SK-N-SH (cell line): Measurements from ENCODE around the gene GIT2. TPM values are rescaled to one million over a fixed set of nuclear protein-coding genes. Genes with fewer than 3 reads are reported as not detected.
"Not testable (repeated sequence)": the region's sequence is repeated elsewhere in the genome, so short reads cannot be mapped to it uniquely, and the experiment has no call there.

Source experiments
- CTCF ChIA-PET: fragments of 300-600, 350-600 bp; formaldehyde crosslinking; extraction: SDS; loops from one replicate; lab custom pipeline; 2021; lab: Yijun Ruan, JAX
- POLR2A ChIA-PET: fragments of 350-600 bp; sonication (Branson Sonifier 250); formaldehyde crosslinking; extraction: SDS; loops from one replicate; lab custom pipeline; 2020; ENCODE audit warnings: antibody characterized with exemption, inconsistent platforms; lab: Yijun Ruan, JAX
- DNase-seq: peaks from one replicate; pipeline ENCODE4 v3.0.0; 2012
- H2AFZ ChIP-seq: fragments of 200-600 bp; sonication (generic); 2 replicates; pipeline ENCODE4 v1.8.1; 2016; ENCODE audit warnings: antibody characterized with exemption, mild to moderate bottlenecking, low read depth
- H3F3A ChIP-seq: fragments of 200-600 bp; sonication (generic); replicated peaks from 2 replicates; pipeline ENCODE3; 2016; ENCODE audit warnings: antibody characterized with exemption, mild to moderate bottlenecking; ENCODE audit not compliant: insufficient read depth
- H3K27ac ChIP-seq, 2 experiments: fragments of 200-500 bp in 1 of 2; fragments of 200-600 bp in 1 of 2; sonication (Bioruptor generic) in 1 of 2; sonication (generic), shearing (Covaris generic) in 1 of 2; 2 replicates each; pipeline versions ENCODE4 v1.5.1 to v1.6.1; 2014 to 2016; ENCODE audit warnings: low read depth in 2 of 2, inconsistent platforms in 1 of 2, low read length in 1 of 2, mild to moderate bottlenecking in 1 of 2, mixed read lengths in 1 of 2
- H3K27me3 ChIP-seq: fragments of 200-600 bp; sonication (generic), shearing (Covaris generic); 2 replicates; pipeline ENCODE4 v1.6.1; 2016; ENCODE audit warnings: mixed run types; ENCODE audit not compliant: insufficient read depth
- H3K36me3 ChIP-seq, 2 experiments: fragments of 200-500 bp in 1 of 2; fragments of 200-600 bp in 1 of 2; sonication (Bioruptor generic) in 1 of 2; sonication (generic) in 1 of 2; replicated peaks in 1 of 2; 2 replicates each; pipeline versions ENCODE3 to v1.5.1; 2014 to 2016; ENCODE audit warnings: low read length in 1 of 2, mild to moderate bottlenecking in 1 of 2; ENCODE audit not compliant: insufficient read depth in 2 of 2, control insufficient read depth in 1 of 2
- H3K4me1 ChIP-seq, 2 experiments: fragments of 200-500 bp in 1 of 2; fragments of 200-600 bp in 1 of 2; sonication (Bioruptor generic) in 1 of 2; sonication (generic), shearing (Covaris generic) in 1 of 2; 2 replicates each; pipeline versions ENCODE4 v1.5.1 to v1.6.1; 2014 to 2016; ENCODE audit warnings: low read depth in 1 of 2, low read length in 1 of 2, mixed run types in 1 of 2; ENCODE audit not compliant: insufficient read depth in 2 of 2, control insufficient read depth in 1 of 2
- H3K4me2 ChIP-seq: fragments of 200-600 bp; sonication (generic), shearing (Covaris generic); 2 replicates; pipeline ENCODE4 v1.6.1; 2017; ENCODE audit warnings: mixed run types
- H3K4me3 ChIP-seq, 2 experiments: fragments of 200-500 bp in 1 of 2; fragments of 200-600 bp in 1 of 2; sonication (Bioruptor generic) in 1 of 2; sonication (generic), shearing (Covaris generic) in 1 of 2; 2 replicates each; pipeline versions ENCODE4 v1.5.1 to v1.8.1; 2014 to 2016; ENCODE audit warnings: low read depth in 2 of 2, inconsistent platforms in 1 of 2, low read length in 1 of 2, mild to moderate bottlenecking in 1 of 2, mixed read lengths in 1 of 2, moderate library complexity in 1 of 2
- H3K79me2 ChIP-seq: fragments of 200-600 bp; sonication (generic); 2 replicates; pipeline ENCODE4 v1.8.1; 2017; ENCODE audit warnings: mild to moderate bottlenecking; ENCODE audit not compliant: insufficient read depth
- H3K9ac ChIP-seq: fragments of 200-600 bp; sonication (generic); 2 replicates; pipeline ENCODE4 v1.6.1; 2017; ENCODE audit warnings: mixed run types
- H3K9me2 ChIP-seq: fragments of 200-600 bp; sonication (generic); 2 replicates; pipeline ENCODE4 v1.6.1; 2017; ENCODE audit warnings: mixed run types
- H3K9me3 ChIP-seq: fragments of 200-600 bp; sonication (generic); 2 replicates; pipeline ENCODE4 v1.6.1; 2017; ENCODE audit warnings: mixed run types, mild to moderate bottlenecking, moderate library complexity
- H4K20me1 ChIP-seq: fragments of 200-600 bp; sonication (generic); 2 replicates; pipeline ENCODE4 v1.6.1; 2017; ENCODE audit warnings: mild to moderate bottlenecking, mixed run types; ENCODE audit not compliant: insufficient read depth
- ELF1 ChIP-seq: IDR thresholded peaks from 2 replicates; pipeline ENCODE4 v1.4.0; 2012
- EZH2phosphoT487 ChIP-seq: fragments of 200-600 bp; sonication (generic); IDR thresholded peaks from 2 replicates; pipeline ENCODE4 v1.6.1; 2017; ENCODE audit warnings: low read depth, mixed run types, mild to moderate bottlenecking, antibody characterized with exemption, moderate library complexity, borderline replicate concordance
- FOXJ3 ChIP-seq: sonication (generic); formaldehyde crosslinking; IDR thresholded peaks from 2 replicates; pipeline ENCODE4 v1.5.1; 2020; ENCODE audit warnings: mild to moderate bottlenecking, missing genetic modification reagents
- RCOR1 ChIP-seq: fragments of 150-350 bp; IDR thresholded peaks from 2 replicates; pipeline ENCODE4 v1.6.1; 2017; ENCODE audit warnings: antibody characterized with exemption, low read length
- TAF1 ChIP-seq: IDR thresholded peaks from 2 replicates; pipeline ENCODE4 v1.6.1; 2012; ENCODE audit warnings: low read depth, mild to moderate bottlenecking, low read length, moderate library complexity, borderline replicate concordance
- YY1 ChIP-seq: IDR thresholded peaks from 2 replicates; pipeline ENCODE4 v1.4.0; 2012; ENCODE audit warnings: low read depth, mild to moderate bottlenecking
- WGBS: methylation state at CpG from one replicate; pipeline ENCODE4 v1.1.6; 2017; ENCODE audit warnings: low lambda C conversion rate; 5-methylcytosine and 5-hydroxymethylcytosine counted together
- polyA plus RNA-seq, 3 experiments: library from polyadenylated mRNA; depleted of rRNA; stranded (reverse); fragments of >200 nt; gene quantifications; 2 replicates each; pipeline ENCODE4 v1.2.3, GENCODE V29; 2012
- TF ChIP-seq, protein P1 (sequence below): IDR thresholded peaks from 2 replicates; pipeline ENCODE4 v1.4.0; 2012; ENCODE audit warnings: low read depth, borderline replicate concordance
- TF ChIP-seq, protein P2 (sequence below): fragments of 150-350 bp; IDR thresholded peaks from 2 replicates; pipeline ENCODE4 v1.6.1; 2017; ENCODE audit warnings: antibody characterized with exemption, low read length, low read depth, borderline replicate concordance

GIT2 gene
- polyA plus RNA-seq, 1 of the 3 experiments (the other 2 are of a cell fraction), result 21.2 TPM

DNA sequence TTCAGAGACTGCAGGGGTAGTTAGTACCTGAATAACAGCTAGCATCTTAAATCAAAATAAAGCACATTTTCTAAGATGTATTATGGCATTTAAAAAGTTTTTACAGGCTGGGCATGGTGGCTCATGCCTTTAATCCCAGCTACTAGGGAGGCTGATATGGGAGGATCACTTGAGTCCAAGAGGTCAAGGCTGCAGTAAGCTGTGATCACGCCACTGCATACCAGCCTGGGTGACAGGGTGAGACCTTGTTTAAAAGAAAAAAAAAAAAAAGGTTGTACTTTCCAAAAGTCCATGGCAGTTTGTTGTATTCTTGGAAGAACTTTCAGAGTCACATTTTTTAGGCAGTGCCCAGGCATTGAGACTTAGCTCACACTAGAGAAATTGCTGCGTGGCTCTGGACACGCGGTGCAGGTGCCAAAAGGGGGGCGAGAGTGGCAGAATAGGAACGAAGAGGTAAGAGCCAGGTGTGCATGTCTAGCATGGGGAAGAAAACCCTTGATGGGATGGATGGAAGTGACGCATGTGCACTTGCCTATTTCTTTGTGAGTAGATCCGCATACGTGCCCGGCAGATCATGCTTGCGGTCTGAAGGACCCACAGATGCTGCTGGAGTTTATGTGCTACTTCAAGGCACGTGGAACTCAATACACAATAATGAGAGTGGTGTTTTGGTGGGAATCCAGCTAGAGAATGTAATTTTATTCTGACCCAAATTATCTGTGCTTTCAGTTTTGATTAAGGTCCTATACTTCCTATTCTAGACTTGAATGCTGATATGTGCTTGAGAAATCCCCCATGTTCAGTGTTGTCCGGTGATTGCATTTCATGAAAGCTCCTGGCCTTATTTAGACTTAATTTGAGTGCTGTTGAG lies 14.9 kb upstream of the GIT2 start:
- no peaks in the 10 kb centered on the region for H3F3A ChIP-seq
- CTCF ChIA-PET, result interaction anchor here (2.3 kb wide), 1 partner anchor 13 kb away, joined by 10 read pairs; no protein-coding TSS in a partner anchor
- DNase-seq, result no peak
- H3K4me3 ChIP-seq, result no peak overlapping the region
- H4K20me1 ChIP-seq, result no peaks in the 10 kb centered on the region; the same call in 1 of the 2 replicates
- no peak overlapping the region for H3K9ac ChIP-seq
- TF ChIP-seq, protein P1, sequence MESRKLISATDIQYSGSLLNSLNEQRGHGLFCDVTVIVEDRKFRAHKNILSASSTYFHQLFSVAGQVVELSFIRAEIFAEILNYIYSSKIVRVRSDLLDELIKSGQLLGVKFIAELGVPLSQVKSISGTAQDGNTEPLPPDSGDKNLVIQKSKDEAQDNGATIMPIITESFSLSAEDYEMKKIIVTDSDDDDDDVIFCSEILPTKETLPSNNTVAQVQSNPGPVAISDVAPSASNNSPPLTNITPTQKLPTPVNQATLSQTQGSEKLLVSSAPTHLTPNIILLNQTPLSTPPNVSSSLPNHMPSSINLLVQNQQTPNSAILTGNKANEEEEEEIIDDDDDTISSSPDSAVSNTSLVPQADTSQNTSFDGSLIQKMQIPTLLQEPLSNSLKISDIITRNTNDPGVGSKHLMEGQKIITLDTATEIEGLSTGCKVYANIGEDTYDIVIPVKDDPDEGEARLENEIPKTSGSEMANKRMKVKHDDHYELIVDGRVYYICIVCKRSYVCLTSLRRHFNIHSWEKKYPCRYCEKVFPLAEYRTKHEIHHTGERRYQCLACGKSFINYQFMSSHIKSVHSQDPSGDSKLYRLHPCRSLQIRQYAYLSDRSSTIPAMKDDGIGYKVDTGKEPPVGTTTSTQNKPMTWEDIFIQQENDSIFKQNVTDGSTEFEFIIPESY, result no peak
- TF ChIP-seq ELF1 (no peak), TAF1 (no peak), EZH2phosphoT487 (no peak), YY1 (no peak), RCOR1 (no peak), FOXJ3 (CRISPR knock-in tag) (no peak)
- TF ChIP-seq, protein P2, sequence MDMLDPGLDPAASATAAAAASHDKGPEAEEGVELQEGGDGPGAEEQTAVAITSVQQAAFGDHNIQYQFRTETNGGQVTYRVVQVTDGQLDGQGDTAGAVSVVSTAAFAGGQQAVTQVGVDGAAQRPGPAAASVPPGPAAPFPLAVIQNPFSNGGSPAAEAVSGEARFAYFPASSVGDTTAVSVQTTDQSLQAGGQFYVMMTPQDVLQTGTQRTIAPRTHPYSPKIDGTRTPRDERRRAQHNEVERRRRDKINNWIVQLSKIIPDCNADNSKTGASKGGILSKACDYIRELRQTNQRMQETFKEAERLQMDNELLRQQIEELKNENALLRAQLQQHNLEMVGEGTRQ, result no peak
- H3K9me2 ChIP-seq, result no peaks in the 10 kb centered on the region
- no peak overlapping the region for H3K27ac ChIP-seq
- no peak overlapping the region for H3K4me2 ChIP-seq
- no peaks in the 10 kb centered on the region for H3K9me3 ChIP-seq
- H3K36me3 ChIP-seq, result peaks cover 9 to 22% of the 10 kb centered on the region in 2 experiments
- H3K4me1 ChIP-seq, result no peaks in the 10 kb centered on the region
- no peaks in the 10 kb centered on the region for H3K27me3 ChIP-seq
- POLR2A ChIA-PET, result interaction anchor here (0.7 to 1.0 kb wide), 2 partner anchors 9 to 12 kb away, joined by 3 to 5 read pairs; partner anchors contain the start of gene ANKRD13A
- WGBS, result 95% methylated on average over 13 of the region's 13 CpGs
- no peak overlapping the region for H2AFZ ChIP-seq
- peaks cover 63% of the 10 kb centered on the region for H3K79me2 ChIP-seq

DNA sequence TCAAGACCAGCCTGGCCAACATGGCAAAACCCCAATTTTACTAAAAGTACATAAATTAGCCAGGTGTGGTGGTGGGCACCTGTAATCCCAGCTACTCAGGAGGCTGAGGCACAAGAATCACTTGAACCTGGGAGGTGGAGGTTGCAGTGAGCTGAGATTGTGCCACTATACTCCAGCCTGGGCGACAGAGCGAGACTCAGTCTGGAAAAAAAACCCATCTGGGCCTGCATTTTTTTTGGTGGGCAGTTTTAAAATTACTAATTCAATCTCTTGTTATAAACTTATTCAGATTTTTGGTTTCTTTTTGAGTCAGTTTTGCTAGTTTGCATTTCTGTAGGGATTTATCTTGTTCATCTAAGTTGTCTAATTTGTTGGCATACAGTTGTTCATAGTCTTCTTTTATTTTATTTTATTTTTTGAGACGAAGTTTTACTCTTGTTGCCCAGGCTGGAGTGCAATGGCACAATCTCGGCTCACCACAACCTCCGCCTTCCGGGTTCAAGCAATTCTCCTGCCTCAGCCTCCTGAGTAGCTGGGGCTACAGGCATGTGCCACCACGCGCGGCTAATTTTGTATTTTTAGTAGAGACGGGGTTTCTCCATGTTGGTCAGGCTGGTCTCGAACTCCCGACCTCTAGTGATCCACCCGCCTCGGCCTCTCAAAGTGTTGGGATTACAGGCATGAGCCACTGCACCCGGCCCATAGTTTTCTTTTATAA lies 12.7 kb upstream of the GIT2 start:
- H3K27ac ChIP-seq, H4K20me1 ChIP-seq, H3K4me2 ChIP-seq, H3K27me3 ChIP-seq, H3F3A ChIP-seq, DNase-seq, H3K9ac ChIP-seq, H3K4me3 ChIP-seq, H3K4me1 ChIP-seq, H3K9me3 ChIP-seq, CTCF ChIA-PET, POLR2A ChIA-PET, H2AFZ ChIP-seq, H3K9me2 ChIP-seq: not testable (repeated sequence)
- H3K36me3 ChIP-seq, result peaks cover 9 to 15% of the 10 kb centered on the region in 2 experiments
- 96% methylated on average over 15 of the region's 15 CpGs for WGBS
- peaks cover 86% of the 10 kb centered on the region for H3K79me2 ChIP-seq
